Uterus (tissue), 4 donors: ENCODE measurements around the gene DENND1A. TPM values are rescaled to one million over a fixed set of nuclear protein-coding genes. Genes with fewer than 3 reads are reported as not detected.

Source experiments
- DNase-seq, 2 donors: peaks; one replicate each; pipeline ENCODE4 v3.0.0-alpha.2; 2019 to 2020
- H3K27ac ChIP-seq, 2 donors: fragments of 200-600 bp; sonication (generic); 1 replicate in 1 of 2; 2 replicates in 1 of 2; pipeline ENCODE4 v1.5.1; 2016 to 2018
- H3K27me3 ChIP-seq, 2 donors: fragments of 200-600 bp; sonication (generic); one replicate each; pipeline ENCODE4 v1.5.1; 2018 to 2019; ENCODE audit warnings: control low read depth in 1 of 2
- H3K36me3 ChIP-seq, 2 donors: fragments of 200-600 bp; sonication (generic); one replicate each; pipeline ENCODE4 v1.5.1; 2019; ENCODE audit warnings: control low read depth in 1 of 2
- H3K4me1 ChIP-seq, 2 donors: fragments of 200-600 bp; sonication (generic); one replicate each; pipeline ENCODE4 v1.5.1; 2018 to 2019; ENCODE audit warnings: control low read depth in 1 of 2
- H3K4me3 ChIP-seq, 2 donors: fragments of 200-600 bp; sonication (generic); 1 replicate in 1 of 2; 2 replicates in 1 of 2; pipeline ENCODE4 v1.5.1; 2018 to 2019; ENCODE audit warnings: mild to moderate bottlenecking in 1 of 2
- H3K9me3 ChIP-seq, 2 donors: fragments of 200-600 bp; sonication (generic); one replicate each; pipeline ENCODE4 v1.5.1; 2019; ENCODE audit warnings: control low read depth in 1 of 2
- POLR2A ChIP-seq, 2 donors: fragments of 450-650 bp; IDR thresholded peaks; one replicate each; pipeline ENCODE4 v1.6.1; 2016; ENCODE audit warnings: antibody characterized with exemption in 2 of 2, mild to moderate bottlenecking in 1 of 2, moderate library complexity in 1 of 2
- intact Hi-C: fragments of 100-400 bp; cut with DNase I; formaldehyde crosslinking; loops from one replicate; pipeline ENCODE4 v1.15.1; 2023; ENCODE audit warnings: low total_unique reads
- total RNA-seq, 4 donors: library from RNA; depleted of rRNA in 3 of 4; stranded (reverse); fragments of >200 nt in 3 of 4; gene quantifications; one replicate each; pipeline versions ENCODE4 v1.1.0 to v1.2.4, GENCODE V29; 2014 to 2023
- TF ChIP-seq, protein P1 (sequence below), 4 experiments: fragments of 200-600 bp in 2 of 4; fragments of 450-650 bp in 2 of 4; sonication (generic) in 2 of 4; IDR thresholded peaks; one replicate each; pipeline ENCODE4 v1.5.1; 2016 to 2019; ENCODE audit warnings: antibody characterized with exemption in 4 of 4, mild to moderate bottlenecking in 2 of 4, moderate library complexity in 1 of 4
- donor health status: DM: yes; HTN: yes; CAD: no.

DENND1A gene
- total RNA-seq, 4 donors from 2014 or later: 10.8 to 34.5 (median 22.6) TPM

DNA sequence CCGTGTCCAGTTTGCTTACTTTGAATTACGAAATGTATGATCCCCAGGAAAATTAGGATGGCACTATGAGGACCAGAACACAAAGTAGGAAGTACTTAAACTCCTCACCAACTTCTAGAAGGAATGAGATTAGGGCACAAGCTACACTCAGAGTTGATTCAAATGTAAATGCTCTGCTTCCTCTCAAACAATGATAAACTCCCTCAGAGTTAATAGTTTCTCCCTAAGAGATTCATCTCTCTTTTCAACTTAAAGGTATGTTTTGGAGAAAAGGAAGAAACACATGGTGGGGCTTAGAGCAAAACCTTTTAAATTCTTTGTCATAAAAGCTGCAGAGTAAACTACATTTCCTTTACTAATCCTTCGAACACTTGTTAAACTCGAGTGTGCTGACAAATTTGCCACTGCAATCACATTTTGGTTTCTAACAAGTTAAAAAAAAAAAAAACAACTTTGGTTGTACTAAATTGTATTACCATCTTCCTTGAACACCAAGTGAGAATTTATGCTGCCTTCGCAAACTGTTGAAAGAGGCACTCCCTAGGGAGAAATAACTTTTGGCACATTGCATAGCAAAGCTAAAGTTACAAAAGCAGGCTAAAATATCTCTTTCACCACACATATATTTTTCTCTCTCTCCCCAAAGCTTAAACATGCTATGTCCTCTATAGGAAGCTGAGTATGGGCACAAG, 66.6 kb downstream of the DENND1A start:
- H3K4me3 ChIP-seq: no peak overlapping the region
- H3K36me3 ChIP-seq: no peaks in the 10 kb centered on the region
- H3K4me1 ChIP-seq: peaks cover 0 to 3% of the 10 kb centered on the region in 2 donors
- no peaks in the 10 kb centered on the region for H3K27me3 ChIP-seq
- no peak overlapping the region for H3K27ac ChIP-seq
- intact Hi-C loops: no loop called here
- TF ChIP-seq POLR2A (IDR thresholded peaks at IDR 0.05): no peak
- TF ChIP-seq, protein P1, sequence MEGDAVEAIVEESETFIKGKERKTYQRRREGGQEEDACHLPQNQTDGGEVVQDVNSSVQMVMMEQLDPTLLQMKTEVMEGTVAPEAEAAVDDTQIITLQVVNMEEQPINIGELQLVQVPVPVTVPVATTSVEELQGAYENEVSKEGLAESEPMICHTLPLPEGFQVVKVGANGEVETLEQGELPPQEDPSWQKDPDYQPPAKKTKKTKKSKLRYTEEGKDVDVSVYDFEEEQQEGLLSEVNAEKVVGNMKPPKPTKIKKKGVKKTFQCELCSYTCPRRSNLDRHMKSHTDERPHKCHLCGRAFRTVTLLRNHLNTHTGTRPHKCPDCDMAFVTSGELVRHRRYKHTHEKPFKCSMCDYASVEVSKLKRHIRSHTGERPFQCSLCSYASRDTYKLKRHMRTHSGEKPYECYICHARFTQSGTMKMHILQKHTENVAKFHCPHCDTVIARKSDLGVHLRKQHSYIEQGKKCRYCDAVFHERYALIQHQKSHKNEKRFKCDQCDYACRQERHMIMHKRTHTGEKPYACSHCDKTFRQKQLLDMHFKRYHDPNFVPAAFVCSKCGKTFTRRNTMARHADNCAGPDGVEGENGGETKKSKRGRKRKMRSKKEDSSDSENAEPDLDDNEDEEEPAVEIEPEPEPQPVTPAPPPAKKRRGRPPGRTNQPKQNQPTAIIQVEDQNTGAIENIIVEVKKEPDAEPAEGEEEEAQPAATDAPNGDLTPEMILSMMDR (IDR thresholded peaks at IDR 0.05): no peak
- no peak for DNase-seq
- H3K9me3 ChIP-seq: no peaks in the 10 kb centered on the region

DNA sequence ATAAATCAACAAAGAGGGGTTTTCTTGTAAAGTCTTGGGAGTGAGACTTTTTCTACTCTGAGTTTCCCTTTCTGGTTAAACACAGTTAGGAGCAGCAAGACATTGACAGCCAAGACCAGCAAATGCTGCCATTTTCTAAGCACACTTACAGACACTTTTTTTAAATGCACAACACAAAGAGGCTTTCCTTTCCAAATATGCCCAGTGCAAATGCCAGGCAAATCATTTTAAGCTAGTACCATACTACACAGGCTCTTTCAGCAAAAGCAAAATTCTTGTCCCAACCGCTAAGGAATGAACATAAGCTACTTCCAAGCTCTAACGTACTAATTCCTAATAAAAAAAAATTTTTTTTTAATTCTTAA, 68.2 kb downstream of the DENND1A start:
- no peak for DNase-seq
- TF ChIP-seq POLR2A (IDR thresholded peaks at IDR 0.05): no peak
- no peaks in the 10 kb centered on the region for H3K9me3 ChIP-seq
- no peaks in the 10 kb centered on the region for H3K36me3 ChIP-seq
- H3K27ac ChIP-seq: no peak overlapping the region
- intact Hi-C loops: no loop called here
- no peaks in the 10 kb centered on the region for H3K27me3 ChIP-seq
- H3K4me1 ChIP-seq: peaks cover 0 to 3% of the 10 kb centered on the region in 2 donors
- H3K4me3 ChIP-seq: no peak overlapping the region

DNA sequence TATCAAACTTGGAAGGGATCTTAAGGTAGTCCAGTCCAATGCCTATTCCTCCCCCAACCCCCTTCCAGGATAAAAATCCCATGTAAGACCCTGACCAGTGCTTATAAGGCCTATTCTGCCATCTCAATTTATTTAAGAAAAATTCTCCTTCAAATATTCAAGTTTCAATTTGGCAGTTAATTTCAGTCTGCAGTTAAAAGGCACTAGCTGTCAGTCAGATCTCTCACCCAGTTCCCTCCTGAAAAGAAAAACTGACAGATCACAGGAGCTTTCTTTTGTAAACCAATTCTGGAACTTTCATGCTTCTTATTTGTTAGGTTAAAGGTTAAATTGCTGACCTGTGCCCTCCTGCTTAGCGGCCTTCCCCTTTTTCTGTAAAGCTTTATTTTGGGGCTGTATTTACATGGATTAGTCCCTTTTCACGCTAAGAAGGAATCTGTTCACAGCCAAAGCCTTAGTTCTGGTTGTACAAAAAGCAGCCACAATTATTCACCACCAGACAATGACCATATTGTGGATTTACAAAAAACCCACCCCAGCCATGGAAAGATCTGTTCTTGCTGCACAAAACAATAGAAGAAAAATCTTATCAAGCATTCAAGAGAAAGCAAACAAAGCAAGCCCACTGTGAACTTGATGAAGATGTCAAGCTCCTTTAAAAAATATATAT, 68.7 kb downstream of the DENND1A start:
- Histone ChIP-seq H3K27me3 (no peaks in the 10 kb centered on the region), H3K36me3 (no peaks in the 10 kb centered on the region), H3K4me1 (peaks cover 0 to 3% of the 10 kb centered on the region in 2 donors), H3K9me3 (no peaks in the 10 kb centered on the region), H3K4me3 (no peak overlapping the region), H3K27ac (no peak overlapping the region)
- TF ChIP-seq POLR2A (IDR thresholded peaks at IDR 0.05): no peak
- TF ChIP-seq, protein P1 (IDR thresholded peaks at IDR 0.05): no peak
- intact Hi-C loops: no loop called here
- no peak for DNase-seq

DNA sequence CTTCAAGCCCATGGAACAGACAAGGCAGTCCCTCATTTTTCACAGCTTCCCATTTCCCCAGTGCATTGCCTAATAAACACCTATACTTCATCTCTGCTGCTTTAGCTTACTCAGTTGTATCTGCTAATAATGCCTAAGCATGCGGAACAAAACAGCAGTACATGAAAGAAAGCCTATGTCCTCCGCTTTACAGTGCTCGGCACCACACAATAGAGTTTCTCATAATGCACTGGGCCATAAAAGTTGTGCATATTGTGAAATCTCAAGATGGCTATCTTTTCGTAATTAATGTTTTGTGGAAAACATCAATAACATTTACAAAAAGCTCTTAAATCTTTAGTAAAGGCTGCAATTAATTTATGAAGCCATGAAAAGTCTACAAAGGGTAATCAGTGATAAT, 69.3 kb downstream of the DENND1A start:
- Histone ChIP-seq H3K36me3 (no peaks in the 10 kb centered on the region), H3K27ac (no peak overlapping the region), H3K4me1 (peaks cover 0 to 3% of the 10 kb centered on the region in 2 donors), H3K9me3 (no peaks in the 10 kb centered on the region), H3K27me3 (no peaks in the 10 kb centered on the region), H3K4me3 (no peak overlapping the region)
- intact Hi-C loops: no loop called here
- DNase-seq: no peak
- TF ChIP-seq, protein P1 (IDR thresholded peaks at IDR 0.05): no peak
- TF ChIP-seq POLR2A (IDR thresholded peaks at IDR 0.05): no peak

DNA sequence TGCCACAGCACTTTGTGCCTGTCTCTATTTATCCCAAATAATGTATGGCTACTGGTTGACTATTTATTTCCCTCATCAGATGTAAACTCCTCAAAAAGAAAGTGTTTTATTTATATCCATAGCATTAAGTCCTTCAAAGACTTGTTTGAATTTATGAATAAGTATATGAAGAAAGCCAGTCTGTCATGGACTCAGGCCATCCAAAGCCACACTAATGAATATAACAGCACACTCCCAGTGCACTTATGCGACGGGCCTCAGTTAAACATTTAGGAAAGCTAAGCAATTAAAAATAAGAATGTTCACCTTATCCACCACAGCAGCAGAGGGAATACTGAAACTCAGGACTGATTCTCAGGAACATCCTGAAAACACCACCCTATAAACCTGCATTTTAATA, 77.5 kb downstream of the DENND1A start:
- no peak overlapping the region for H3K4me3 ChIP-seq
- H3K9me3 ChIP-seq: no peaks in the 10 kb centered on the region
- no peak overlapping the region for H3K27ac ChIP-seq
- TF ChIP-seq, protein P1 (IDR thresholded peaks at IDR 0.05): no peak
- TF ChIP-seq POLR2A (IDR thresholded peaks at IDR 0.05): no peak
- no peaks in the 10 kb centered on the region for H3K36me3 ChIP-seq
- H3K4me1 ChIP-seq: no peaks in the 10 kb centered on the region
- DNase-seq: no peak
- no peaks in the 10 kb centered on the region for H3K27me3 ChIP-seq
- intact Hi-C loops: no loop called here
